ENCODE results near the gene ATAD3C. TPM values are rescaled to one million over a fixed set of nuclear protein-coding genes. Genes with fewer than 3 reads are reported as not detected.
"Not testable (repeated sequence)": the region's sequence is repeated elsewhere in the genome, so short reads cannot be mapped to it uniquely, and the experiment has no call there.

The ATAD3C gene
- total RNA-seq, 1 donor from 2014 or later = 10.2 TPM

- peak within 1 kb of the TSS; percentile 82 for H3K27ac Mint-ChIP-seq (ENCODE audit: unreplicated experiment)
- DNase-seq = peak; percentile 97
- H3K4me3 Mint-ChIP-seq (ENCODE audit: unreplicated experiment) = peak within 1 kb of the TSS; percentile 92
- peaks cover 8% of the 10 kb centered on the region for H3K4me1 Mint-ChIP-seq (ENCODE audit: low read depth, unreplicated experiment)
- H3K36me3 Mint-ChIP-seq (ENCODE audit: unreplicated experiment) = peaks cover 5% of the 10 kb centered on the region
- peaks cover 9% of the 10 kb centered on the region for H3K27me3 Mint-ChIP-seq (ENCODE audit: unreplicated experiment)
- no peak for TF ChIP-seq CTCF (IDR thresholded peaks at IDR 0.05; ENCODE audit: partially characterized antibody, unreplicated experiment)
- peaks cover 6% of the 10 kb centered on the region for H3K9me3 Mint-ChIP-seq (ENCODE audit: unreplicated experiment)
Observed at GRCh38 chr1:1511533-1512285, 62.2 kb downstream of the ATAD3C start, which contains the start of gene ATAD3A. TSS of gene ATAD3A (plus strand) at chr1:1512162. CDS start at chr1:1512269, 107 bp downstream.

GRCh38 chr1:1512425-1512824 is 62.9 kb downstream of the ATAD3C start:
- H3K36me3 Mint-ChIP-seq (ENCODE audit: unreplicated experiment); H3K9me3 Mint-ChIP-seq (ENCODE audit: unreplicated experiment); H3K27me3 Mint-ChIP-seq (ENCODE audit: unreplicated experiment); H3K27ac Mint-ChIP-seq (ENCODE audit: unreplicated experiment); H3K4me3 Mint-ChIP-seq (ENCODE audit: unreplicated experiment); DNase-seq; H3K4me1 Mint-ChIP-seq (ENCODE audit: low read depth, unreplicated experiment): not testable (repeated sequence)

GRCh38 chr1:1513675-1514074 is 64.2 kb downstream of the ATAD3C start:
- H3K4me1 Mint-ChIP-seq (ENCODE audit: low read depth, unreplicated experiment); H3K36me3 Mint-ChIP-seq (ENCODE audit: unreplicated experiment); H3K27ac Mint-ChIP-seq (ENCODE audit: unreplicated experiment); DNase-seq; H3K9me3 Mint-ChIP-seq (ENCODE audit: unreplicated experiment): not testable (repeated sequence)
- H3K4me3 Mint-ChIP-seq (ENCODE audit: unreplicated experiment) = peak overlapping the region; percentile 70
- peaks cover 13% of the 10 kb centered on the region for H3K27me3 Mint-ChIP-seq (ENCODE audit: unreplicated experiment)

GRCh38 chr1:1514376-1514775 is 64.9 kb downstream of the ATAD3C start:
- H3K4me3 Mint-ChIP-seq (ENCODE audit: unreplicated experiment); H3K4me1 Mint-ChIP-seq (ENCODE audit: low read depth, unreplicated experiment); H3K9me3 Mint-ChIP-seq (ENCODE audit: unreplicated experiment); H3K36me3 Mint-ChIP-seq (ENCODE audit: unreplicated experiment); H3K27ac Mint-ChIP-seq (ENCODE audit: unreplicated experiment); DNase-seq: not testable (repeated sequence)
- H3K27me3 Mint-ChIP-seq (ENCODE audit: unreplicated experiment) = peaks cover 13% of the 10 kb centered on the region

- H3K4me1 Mint-ChIP-seq (ENCODE audit: low read depth, unreplicated experiment); H3K27me3 Mint-ChIP-seq (ENCODE audit: unreplicated experiment); H3K4me3 Mint-ChIP-seq (ENCODE audit: unreplicated experiment); H3K36me3 Mint-ChIP-seq (ENCODE audit: unreplicated experiment); H3K27ac Mint-ChIP-seq (ENCODE audit: unreplicated experiment); DNase-seq; H3K9me3 Mint-ChIP-seq (ENCODE audit: unreplicated experiment): not testable (repeated sequence)
Observed at GRCh38 chr1:1516923-1517322, 67.4 kb downstream of the ATAD3C start.

GRCh38 chr1:1517973-1518620 is 68.6 kb downstream of the ATAD3C start:
- no peak overlapping the region for H3K4me3 Mint-ChIP-seq (ENCODE audit: unreplicated experiment)

GRCh38 chr1:1518621-1519007 is 69.1 kb downstream of the ATAD3C start:
- H3K4me3 Mint-ChIP-seq (ENCODE audit: unreplicated experiment); H3K4me1 Mint-ChIP-seq (ENCODE audit: low read depth, unreplicated experiment); H3K36me3 Mint-ChIP-seq (ENCODE audit: unreplicated experiment); H3K27me3 Mint-ChIP-seq (ENCODE audit: unreplicated experiment); DNase-seq; H3K27ac Mint-ChIP-seq (ENCODE audit: unreplicated experiment); H3K9me3 Mint-ChIP-seq (ENCODE audit: unreplicated experiment): not testable (repeated sequence)

More at GRCh38 chr1:1517973-1518620, 68.6 kb downstream of the ATAD3C start:
- TF ChIP-seq CTCF (IDR thresholded peaks at IDR 0.05; ENCODE audit: partially characterized antibody, unreplicated experiment) = no peak
- Mint-ChIP-seq H3K4me1 (ENCODE audit: low read depth, unreplicated experiment) (peaks cover 2% of the 10 kb centered on the region), H3K27ac (ENCODE audit: unreplicated experiment) (no peak overlapping the region), H3K9me3 (ENCODE audit: unreplicated experiment) (no peaks in the 10 kb centered on the region), H3K27me3 (ENCODE audit: unreplicated experiment) (peaks cover 8% of the 10 kb centered on the region), H3K36me3 (ENCODE audit: unreplicated experiment) (no peaks in the 10 kb centered on the region)
- no peak for DNase-seq

Other genes with a start within 250 kb of the ATAD3C start
- 3.0 TPM for gene TNFRSF18, start 243.1 kb upstream of the ATAD3C start, total RNA-seq (ENCODE audit: unreplicated experiment)
- gene TNFRSF4, start 235.5 kb upstream of the ATAD3C start, total RNA-seq (ENCODE audit: unreplicated experiment) = 0.29 TPM
- gene SDF4, start 217.7 kb upstream of the ATAD3C start, total RNA-seq (ENCODE audit: unreplicated experiment) = 89.2 TPM
- 30.0 TPM for gene B3GALT6, start 217.5 kb upstream of the ATAD3C start, total RNA-seq (ENCODE audit: unreplicated experiment)
- gene C1QTNF12, start 203.0 kb upstream of the ATAD3C start, total RNA-seq (ENCODE audit: unreplicated experiment) = 9.1 TPM
- gene UBE2J2, start 175.8 kb upstream of the ATAD3C start, total RNA-seq (ENCODE audit: unreplicated experiment) = 88.1 TPM
- 8.4 TPM for gene SCNN1D, start 169.3 kb upstream of the ATAD3C start, total RNA-seq (ENCODE audit: unreplicated experiment)
- gene ACAP3, start 141.8 kb upstream of the ATAD3C start, total RNA-seq (ENCODE audit: unreplicated experiment) = 1,099 TPM
- 45.5 TPM for gene PUSL1, start 141.1 kb upstream of the ATAD3C start, total RNA-seq (ENCODE audit: unreplicated experiment)
- 147 TPM for gene INTS11, start 125.0 kb upstream of the ATAD3C start, total RNA-seq (ENCODE audit: unreplicated experiment)
- gene CPTP, start 124.9 kb upstream of the ATAD3C start, total RNA-seq (ENCODE audit: unreplicated experiment) = 18.7 TPM
- 1.3 TPM for gene TAS1R3, start 118.4 kb upstream of the ATAD3C start, total RNA-seq (ENCODE audit: unreplicated experiment)
- gene DVL1, start 100.3 kb upstream of the ATAD3C start, total RNA-seq (ENCODE audit: unreplicated experiment) = 124 TPM
- gene MXRA8, start 91.1 kb upstream of the ATAD3C start, total RNA-seq (ENCODE audit: unreplicated experiment) = 7.7 TPM
- gene AURKAIP1, start 74.5 kb upstream of the ATAD3C start, total RNA-seq (ENCODE audit: unreplicated experiment) = 130 TPM
- 394 TPM for gene CCNL2, start 50.4 kb upstream of the ATAD3C start, total RNA-seq (ENCODE audit: unreplicated experiment)
- gene MRPL20, start 42.4 kb upstream of the ATAD3C start, total RNA-seq (ENCODE audit: unreplicated experiment) = 98.6 TPM
- gene ANKRD65, start 28.4 kb upstream of the ATAD3C start, total RNA-seq (ENCODE audit: unreplicated experiment) = 38.4 TPM
- 56.9 TPM for gene VWA1, start 14.0 kb upstream of the ATAD3C start, total RNA-seq (ENCODE audit: unreplicated experiment)
- 34.9 TPM for gene ATAD3B, start 22.1 kb downstream of the ATAD3C start, total RNA-seq (ENCODE audit: unreplicated experiment)
- gene ATAD3A, start 62.5 kb downstream of the ATAD3C start, total RNA-seq (ENCODE audit: unreplicated experiment) = 32.1 TPM
- 24.4 TPM for gene TMEM240, start 90.9 kb downstream of the ATAD3C start, total RNA-seq (ENCODE audit: unreplicated experiment)
- gene SSU72, start 125.2 kb downstream of the ATAD3C start, total RNA-seq (ENCODE audit: unreplicated experiment) = 123 TPM
- 11.9 TPM for gene FNDC10, start 150.4 kb downstream of the ATAD3C start, total RNA-seq (ENCODE audit: unreplicated experiment)
- gene MIB2, start 165.8 kb downstream of the ATAD3C start, total RNA-seq (ENCODE audit: unreplicated experiment) = 77.7 TPM
- gene MMP23B, start 182.5 kb downstream of the ATAD3C start, total RNA-seq (ENCODE audit: unreplicated experiment) = 162 TPM
- gene CDK11B, start 209.3 kb downstream of the ATAD3C start, total RNA-seq (ENCODE audit: unreplicated experiment) = 32.7 TPM
- 151 TPM for gene SLC35E2B, start 243.1 kb downstream of the ATAD3C start, total RNA-seq (ENCODE audit: unreplicated experiment)

Measured in glutamatergic neuron (in vitro differentiated cells).